ENCODE results near the gene CCDC18. TPM values are rescaled to one million over a fixed set of nuclear protein-coding genes. Genes with fewer than 3 reads are reported as not detected.

The CCDC18 gene
- total and polyA plus RNA-seq, 5 experiments from 2014 or later = 0.93 to 10.2 (median 3.8) TPM

DNA sequence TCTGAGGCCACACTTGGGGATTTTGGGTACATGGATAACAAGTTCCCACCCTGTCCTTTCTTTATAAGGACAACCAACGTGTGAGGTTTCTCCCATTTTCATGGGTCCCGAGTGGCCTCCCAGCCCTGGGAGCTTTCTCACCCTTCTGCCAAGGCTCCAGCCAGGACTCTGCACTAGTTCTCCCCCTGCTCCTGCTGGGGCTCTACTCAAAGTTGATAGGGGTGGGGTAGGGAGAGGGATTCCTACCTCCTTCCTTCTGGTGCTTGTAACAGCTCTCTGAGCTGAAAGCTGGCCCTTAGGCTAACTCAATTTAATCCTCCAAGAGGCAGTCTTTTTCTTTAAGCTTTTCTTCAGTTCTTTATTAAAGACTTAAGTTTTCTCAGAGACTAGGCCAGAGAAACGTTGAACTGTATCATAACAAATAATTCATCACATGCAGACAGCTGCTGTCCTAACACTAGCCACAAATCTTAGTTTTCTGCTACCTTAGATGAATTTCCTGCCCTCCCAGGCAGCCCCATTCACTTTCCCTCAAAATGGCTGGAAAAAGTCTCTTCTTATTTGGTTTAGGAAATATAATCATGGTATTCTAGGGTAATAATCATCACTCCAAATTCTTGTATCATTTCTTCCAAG lies 142.8 kb downstream of the CCDC18 start:
- ATAC-seq = no peak
- Mint-ChIP-seq H3K4me1 (peaks cover 0 to 5% (median 0%) of the 10 kb centered on the region in 4 donors), H3K27me3 (no peaks in the 10 kb centered on the region), H3K9me3 (no peaks in the 10 kb centered on the region), H3K4me3 (no peak overlapping the region), H3K36me3 (peaks cover 0 to 8% (median 8%) of the 10 kb centered on the region in 3 donors), H3K27ac (peak overlapping the region in 1 of 10 donors; percentile 23)
- DNase-seq = no peak
- POLR2A ChIA-PET = interaction anchor here (0.6 kb wide), 1 partner anchor 33 kb away, joined by 3 read pairs; no protein-coding TSS in a partner anchor

DNA sequence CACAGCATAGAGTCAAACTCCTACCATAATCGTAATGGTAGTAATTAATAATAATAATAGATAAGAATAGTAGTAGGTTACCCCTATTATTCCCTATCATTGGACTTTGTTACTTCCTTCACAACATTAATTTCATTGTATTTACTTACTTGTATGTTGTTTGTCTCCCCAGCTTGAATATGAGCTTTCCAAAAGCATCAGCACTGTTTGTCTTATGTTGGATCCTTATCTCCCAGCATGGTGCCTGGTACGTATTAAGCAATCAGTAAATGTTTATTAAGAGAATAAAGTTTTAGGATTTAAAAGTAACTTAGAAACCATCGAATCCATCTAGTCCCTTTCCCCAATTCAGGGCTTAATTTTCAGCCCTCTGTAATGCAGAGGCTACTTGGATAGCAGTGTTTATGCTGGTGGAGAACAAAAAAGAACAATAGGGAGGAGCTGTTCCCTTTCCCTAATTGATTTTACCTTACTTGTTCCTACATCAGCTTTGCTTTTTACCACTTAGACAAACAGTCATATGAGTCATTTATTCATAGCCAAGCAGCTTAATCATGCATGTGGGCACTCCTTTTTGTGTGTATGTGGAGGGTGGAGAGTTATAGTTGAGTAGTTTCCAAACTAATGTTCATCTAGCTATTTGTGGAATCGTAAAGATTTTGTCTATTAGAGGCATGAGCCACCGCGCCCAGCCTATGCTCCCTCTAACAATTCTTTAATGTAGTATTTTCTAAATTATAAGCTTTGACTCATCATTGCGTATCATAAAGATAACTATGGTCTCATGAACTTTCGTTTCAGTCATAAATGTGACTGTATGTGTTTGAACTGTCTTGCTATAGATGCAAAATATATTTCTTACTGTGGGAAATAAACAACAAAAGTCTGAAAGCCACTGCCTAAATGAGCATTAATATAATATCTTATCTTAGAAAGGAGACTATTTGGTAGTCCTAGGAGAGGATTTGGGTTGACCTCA lies 144.3 kb downstream of the CCDC18 start:
- H3K4me1 Mint-ChIP-seq = peaks cover 0 to 3% (median 0%) of the 10 kb centered on the region in 4 donors
- peak overlapping the region in 1 of 10 donors; percentile 23 for H3K27ac Mint-ChIP-seq
- no peaks in the 10 kb centered on the region for H3K27me3 Mint-ChIP-seq
- H3K9me3 Mint-ChIP-seq = no peaks in the 10 kb centered on the region
- peaks cover 0 to 6% (median 5%) of the 10 kb centered on the region in 3 donors for H3K36me3 Mint-ChIP-seq
- POLR2A ChIA-PET = no interaction called here
- no peak overlapping the region for H3K4me3 Mint-ChIP-seq
- DNase-seq = no peak
- no peak for ATAC-seq

Other genes starting within 250 kb of the CCDC18 start
- 10 to 100 TPM; 12.0 to 14.8 TPM for gene DIPK1A, start 219.3 kb upstream of the CCDC18 start, total RNA-seq
- gene DIPK1A, start 219.3 kb upstream of the CCDC18 start, polyA plus RNA-seq = 10 to 100 TPM; 11.5 to 14.5 (median 14.1) TPM
- gene MTF2, start 101.4 kb upstream of the CCDC18 start, total RNA-seq = 10 to 100 TPM; 43.7 to 46.3 TPM
- gene MTF2, start 101.4 kb upstream of the CCDC18 start, polyA plus RNA-seq = 10 to 100 TPM; 53.0 to 67.7 (median 61.0) TPM
- gene TMED5, start 311 bp upstream of the CCDC18 start, total RNA-seq = 10 to 100 TPM; 41.2 to 44.1 TPM
- gene TMED5, start 311 bp upstream of the CCDC18 start, polyA plus RNA-seq = 10 to 100 TPM; 15.9 to 18.6 (median 18.0) TPM
- 10 to 100 TPM; 65.0 to 66.7 TPM for gene DR1, start 165.2 kb downstream of the CCDC18 start, total RNA-seq
- 10 to 100 TPM; 54.3 to 68.3 (median 66.0) TPM for gene DR1, start 165.2 kb downstream of the CCDC18 start, polyA plus RNA-seq

All from naive thymus-derived CD8-positive, alpha-beta T cell (primary cell).